GM12865 (cell line): ENCODE data around the gene SUPT6H.

Experiments
- DNase-seq: peaks from one replicate; pipeline ENCODE4 v3.0.0; 2010; ENCODE audit warnings: low read depth
- H3K4me3 ChIP-seq: 2 replicates; pipeline ENCODE4 v1.5.1; 2011; ENCODE audit warnings: mild to moderate bottlenecking, low read depth, low read length, control low read depth
- TF ChIP-seq, protein P1 (sequence below): IDR thresholded peaks from 2 replicates; pipeline ENCODE4 v1.5.1; 2011; ENCODE audit warnings: low read length, control low read depth, low read depth, inconsistent platforms; ENCODE audit not compliant: insufficient read depth; ENCODE audit errors: missing control alignments

The SUPT6H gene

DNA sequence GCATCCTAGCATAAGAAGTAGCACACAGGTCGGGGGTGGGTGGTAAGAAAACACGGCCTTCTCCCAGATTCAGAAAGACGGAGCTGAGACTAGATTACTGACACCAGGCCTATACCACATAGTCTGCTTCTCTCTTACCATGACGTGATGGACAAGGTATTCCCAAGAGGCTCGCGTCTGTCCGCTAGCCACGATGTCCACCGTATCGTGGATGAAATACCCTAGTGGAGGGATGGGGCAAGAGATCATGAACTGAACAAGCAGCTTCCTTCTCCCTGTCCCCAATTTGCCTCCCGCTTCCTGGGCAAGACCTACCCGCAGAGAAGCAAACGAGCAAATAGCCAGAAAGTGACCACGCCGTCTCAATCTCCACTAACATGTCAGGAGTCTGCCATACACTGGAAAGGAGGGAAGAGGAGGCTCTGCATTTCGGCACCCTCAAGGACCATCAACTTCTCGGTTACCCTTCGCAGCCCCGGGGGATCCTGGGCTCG lies 63.2 kb downstream of the SUPT6H start:
- peak; percentile 78 for DNase-seq
- H3K4me3 ChIP-seq, result peak overlapping the region; percentile 56
- TF ChIP-seq, protein P1, sequence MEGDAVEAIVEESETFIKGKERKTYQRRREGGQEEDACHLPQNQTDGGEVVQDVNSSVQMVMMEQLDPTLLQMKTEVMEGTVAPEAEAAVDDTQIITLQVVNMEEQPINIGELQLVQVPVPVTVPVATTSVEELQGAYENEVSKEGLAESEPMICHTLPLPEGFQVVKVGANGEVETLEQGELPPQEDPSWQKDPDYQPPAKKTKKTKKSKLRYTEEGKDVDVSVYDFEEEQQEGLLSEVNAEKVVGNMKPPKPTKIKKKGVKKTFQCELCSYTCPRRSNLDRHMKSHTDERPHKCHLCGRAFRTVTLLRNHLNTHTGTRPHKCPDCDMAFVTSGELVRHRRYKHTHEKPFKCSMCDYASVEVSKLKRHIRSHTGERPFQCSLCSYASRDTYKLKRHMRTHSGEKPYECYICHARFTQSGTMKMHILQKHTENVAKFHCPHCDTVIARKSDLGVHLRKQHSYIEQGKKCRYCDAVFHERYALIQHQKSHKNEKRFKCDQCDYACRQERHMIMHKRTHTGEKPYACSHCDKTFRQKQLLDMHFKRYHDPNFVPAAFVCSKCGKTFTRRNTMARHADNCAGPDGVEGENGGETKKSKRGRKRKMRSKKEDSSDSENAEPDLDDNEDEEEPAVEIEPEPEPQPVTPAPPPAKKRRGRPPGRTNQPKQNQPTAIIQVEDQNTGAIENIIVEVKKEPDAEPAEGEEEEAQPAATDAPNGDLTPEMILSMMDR, result peak; percentile 5

DNA sequence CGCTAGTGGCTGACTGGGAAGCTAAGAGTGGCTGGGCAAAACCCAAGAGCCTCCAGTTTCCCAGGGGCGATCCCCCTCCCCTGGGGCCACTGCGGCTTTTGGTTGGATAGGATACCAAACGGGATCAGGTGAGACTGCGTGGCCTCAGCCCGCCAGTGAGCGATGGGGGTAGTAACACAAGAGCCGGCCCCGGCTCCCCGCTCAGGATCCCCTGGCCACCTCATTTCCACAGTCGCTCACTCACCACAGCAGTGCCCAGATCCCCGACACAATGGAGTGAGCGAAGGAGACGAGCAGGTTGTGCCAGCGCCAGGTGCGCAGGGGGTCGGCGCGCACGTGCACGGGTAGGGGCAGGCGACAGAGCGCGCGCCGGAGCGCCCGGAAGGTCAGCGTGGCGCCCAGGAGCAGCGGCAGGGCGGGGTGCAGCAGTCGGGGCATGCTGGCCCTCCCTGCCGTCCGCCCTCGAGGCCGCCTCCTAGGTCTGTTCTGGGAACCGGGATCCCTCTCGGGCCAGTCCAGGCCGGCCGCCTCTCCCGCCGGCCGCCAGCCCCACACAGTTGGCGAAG lies 63.7 kb downstream of the SUPT6H start:
- peak; percentile 85 for DNase-seq
- TF ChIP-seq, protein P1, result no peak
- H3K4me3 ChIP-seq, result peak overlapping the region; percentile 56

DNA sequence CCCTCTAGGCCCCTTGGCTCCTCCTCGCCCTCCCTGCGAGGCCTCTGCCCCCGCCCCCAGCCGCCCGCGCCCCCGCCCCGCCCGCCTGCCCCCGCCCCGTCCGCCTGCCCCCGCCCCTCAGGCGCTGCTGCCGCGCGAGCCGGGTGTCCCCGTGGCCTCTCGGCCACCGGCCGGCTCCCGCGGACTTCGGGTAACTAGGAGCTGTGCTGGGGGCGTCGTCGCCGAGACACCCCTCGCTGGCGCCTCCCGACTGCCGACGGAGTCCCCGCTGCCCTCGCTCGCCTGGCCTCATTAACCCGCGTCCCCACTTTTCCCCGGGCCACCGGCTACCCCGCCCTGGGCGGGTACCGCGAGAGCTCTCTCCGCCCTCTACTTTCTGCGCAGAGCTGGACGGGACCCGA lies 64.2 kb downstream of the SUPT6H start, which contains the start of gene TLCD1:
Gene TLCD1, minus strand, starts transcription at position 8 of the 401 bp plus-strand sequence. CDS start 136 bp downstream, outside the sequence.
- peak within 1 kb of the TSS; percentile 74 for H3K4me3 ChIP-seq
- TF ChIP-seq, protein P1, result no peak
- DNase-seq, result peak; percentile 80

DNA sequence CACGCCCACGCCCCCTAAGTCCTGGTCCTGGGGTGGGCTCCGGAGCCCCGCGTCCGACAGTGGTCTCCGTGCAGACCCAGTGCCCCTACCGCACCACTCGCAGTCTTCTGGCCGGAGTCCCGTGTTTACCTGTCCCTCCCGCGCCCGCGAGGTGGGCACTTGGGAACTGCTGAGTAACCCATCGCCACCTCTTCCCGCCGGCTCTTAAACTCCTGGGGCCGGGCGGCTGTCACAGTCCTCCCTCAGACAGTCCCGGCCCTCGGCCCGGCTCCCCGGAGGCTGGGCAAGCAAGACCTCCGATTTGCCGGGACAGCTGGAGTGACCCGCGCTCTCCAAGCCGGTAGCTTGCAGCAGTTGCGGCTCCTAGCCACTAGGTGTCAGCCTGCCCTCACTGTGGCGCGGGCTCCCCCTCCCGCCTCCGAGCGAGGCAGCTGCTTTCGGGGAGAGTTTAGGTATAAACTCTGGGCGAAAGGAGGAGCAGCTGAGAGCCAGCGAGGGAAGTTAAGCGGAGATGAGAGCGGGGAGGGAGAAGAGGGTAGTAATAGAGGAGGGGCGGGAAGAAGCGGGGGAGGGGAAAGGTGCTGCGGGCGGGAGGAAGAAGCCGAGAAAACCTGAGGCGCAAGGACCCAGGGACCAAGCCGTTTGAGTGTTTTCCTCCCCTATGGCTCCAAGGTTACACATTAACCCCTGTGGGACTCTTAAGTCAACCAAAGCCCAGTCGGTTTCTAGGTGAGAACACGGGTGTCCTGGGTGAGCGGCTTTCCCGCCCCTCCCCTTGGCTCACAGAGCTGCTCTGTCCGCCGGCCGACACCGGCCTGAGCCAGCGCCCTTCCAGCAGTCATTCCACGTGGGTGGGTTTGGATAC lies 64.9 kb downstream of the SUPT6H start:
- H3K4me3 ChIP-seq, result peak overlapping the region; percentile 74
- DNase-seq, result peak; percentile 96
- TF ChIP-seq, protein P1, result peak; percentile 99

DNA sequence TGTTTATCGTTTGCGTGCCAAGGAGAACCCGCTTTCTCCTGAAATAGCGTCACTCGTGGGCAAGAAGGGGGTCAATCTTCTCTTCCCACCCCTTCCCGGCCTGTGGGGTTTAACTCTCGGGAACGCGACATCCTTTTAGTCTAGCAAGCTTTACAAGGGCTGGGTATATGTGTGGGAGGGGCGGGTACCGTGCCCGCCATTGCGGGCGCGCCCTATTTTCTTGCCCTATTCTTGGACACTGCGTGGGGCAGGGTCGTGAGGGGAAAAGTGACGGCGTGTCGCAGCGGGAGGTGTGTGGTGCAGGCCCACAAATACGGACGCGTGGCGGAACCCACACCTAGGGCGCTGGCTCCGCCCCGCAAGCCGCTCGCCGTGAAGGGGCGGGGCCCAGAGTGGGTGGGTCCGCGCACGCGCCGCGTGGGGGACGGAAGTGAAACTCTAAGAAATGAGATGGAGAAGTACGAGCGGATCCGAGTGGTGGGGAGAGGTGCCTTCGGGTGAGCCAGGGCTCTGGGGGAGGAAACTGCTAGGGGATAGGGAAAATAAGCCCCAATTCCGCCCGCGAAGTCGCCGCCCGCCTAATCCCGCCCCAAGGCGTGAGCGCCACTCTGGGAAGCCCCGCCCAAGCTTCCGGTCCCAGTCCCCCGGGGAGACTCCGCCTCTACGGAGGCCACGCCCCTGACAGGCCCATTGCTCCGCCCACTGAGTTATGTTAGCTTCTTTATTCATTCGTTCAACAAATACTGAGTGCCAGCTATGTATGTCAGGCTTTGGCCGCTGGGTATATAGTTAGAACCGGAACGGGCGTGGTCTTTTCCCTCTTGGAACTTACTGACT lies 66.6 kb downstream of the SUPT6H start, which contains the start of gene NEK8:
Gene NEK8, plus strand, starts transcription at position 425 of the 837 bp plus-strand sequence. Its CDS starts 26 bp downstream, at position 451.
- DNase-seq, result peak; percentile 96
- peak within 1 kb of the TSS; percentile 74 for H3K4me3 ChIP-seq
- TF ChIP-seq, protein P1, result no peak

DNA sequence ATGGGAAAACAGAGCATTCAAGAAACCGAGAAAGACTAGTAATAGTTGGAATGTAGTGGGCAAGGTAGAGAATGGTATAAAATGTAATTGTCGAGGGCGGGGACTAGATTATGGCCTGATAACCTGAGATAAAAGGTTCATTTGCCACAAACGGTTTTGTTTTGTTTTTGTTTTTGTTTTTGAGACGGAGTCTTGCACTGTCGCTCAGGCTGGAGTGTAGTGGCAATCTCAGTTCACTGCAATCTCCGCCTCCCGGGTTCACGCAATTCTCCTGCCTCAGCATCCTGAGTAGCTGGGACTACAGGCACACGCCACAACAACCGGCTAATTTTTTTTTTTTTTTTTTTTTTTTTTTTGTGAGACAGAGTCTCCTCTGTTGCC lies 67.9 kb downstream of the SUPT6H start:
- H3K4me3 ChIP-seq, result no peak overlapping the region
- TF ChIP-seq, protein P1, result no peak
- no peak for DNase-seq
